ENCODE data around the gene SLC25A6.
"Not testable (repeated sequence)": the region's sequence is repeated elsewhere in the genome, so short reads cannot be mapped to it uniquely, and the experiment has no call there.

Gene SLC25A6

GRCh38 chrX:1391707-1392375, at the start of gene SLC25A6:
SLC25A6 (minus strand) TSS chrX:1392113; CDS start chrX:1392009, 104 bp downstream.
- DNase-seq: no peak

- no peak for DNase-seq
Observed at GRCh38 chrX:1440506-1440905, 48.6 kb upstream of the SLC25A6 start.

- DNase-seq: no peak
Observed at GRCh38 chrX:1435241-1435895, 43.5 kb upstream of the SLC25A6 start.

GRCh38 chrX:1434871-1435240, 42.9 kb upstream of the SLC25A6 start:
- no peak for DNase-seq

- DNase-seq: no peak
Observed at GRCh38 chrX:1433646-1434357, 41.9 kb upstream of the SLC25A6 start.

GRCh38 chrX:1430451-1430850, 38.5 kb upstream of the SLC25A6 start:
- no peak for DNase-seq

GRCh38 chrX:1427756-1428155, 35.8 kb upstream of the SLC25A6 start:
- no peak for DNase-seq

- DNase-seq: not testable (repeated sequence)
Observed at GRCh38 chrX:1426321-1426720, 34.4 kb upstream of the SLC25A6 start.

- DNase-seq: no peak
Observed at GRCh38 chrX:1425381-1425780, 33.5 kb upstream of the SLC25A6 start.

- no peak for DNase-seq
Observed at GRCh38 chrX:1424147-1424851, 32.4 kb upstream of the SLC25A6 start.

- no peak for DNase-seq
Observed at GRCh38 chrX:1423215-1423614, 31.3 kb upstream of the SLC25A6 start.

- DNase-seq: no peak
Observed at GRCh38 chrX:1422135-1422465, 30.2 kb upstream of the SLC25A6 start.

GRCh38 chrX:1421433-1422134, 29.7 kb upstream of the SLC25A6 start:
- no peak for DNase-seq

- DNase-seq: no peak
Observed at GRCh38 chrX:1420371-1420770, 28.5 kb upstream of the SLC25A6 start.

- no peak for DNase-seq
Observed at GRCh38 chrX:1419545-1420355, 27.8 kb upstream of the SLC25A6 start.

- DNase-seq: no peak
Observed at GRCh38 chrX:1418901-1419544, 27.1 kb upstream of the SLC25A6 start.

GRCh38 chrX:1417921-1418771, 26.2 kb upstream of the SLC25A6 start:
- DNase-seq: no peak

GRCh38 chrX:1416965-1417760, 25.2 kb upstream of the SLC25A6 start:
- DNase-seq: no peak

- DNase-seq: no peak
Observed at GRCh38 chrX:1416327-1416784, 24.4 kb upstream of the SLC25A6 start.
